ENCODE measurements around the gene AIDA. TPM values are rescaled to one million over a fixed set of nuclear protein-coding genes. Genes with fewer than 3 reads are reported as not detected.

The AIDA gene
- total and polyA plus RNA-seq, 2 donors from 2014 or later: 41.4 to 73.7 TPM

DNA sequence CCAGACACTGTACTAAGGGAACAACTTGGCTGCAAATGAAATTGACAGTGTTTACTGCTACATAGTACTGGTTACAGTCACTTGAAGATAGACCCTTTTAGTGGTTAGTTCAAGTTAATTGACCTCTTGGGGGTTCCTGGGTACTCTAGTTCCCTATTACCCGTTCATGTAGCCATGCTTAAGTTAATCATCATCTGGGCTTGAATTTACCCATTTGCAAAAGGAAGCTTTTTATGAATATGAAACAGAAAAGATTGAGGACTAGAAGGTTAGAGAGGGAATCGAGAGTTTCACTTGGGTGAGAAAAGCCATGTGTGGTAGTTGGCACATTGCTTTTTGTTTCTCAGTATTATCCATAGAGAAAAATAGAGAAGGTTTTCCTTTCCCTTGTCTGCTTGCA is 91.7 kb downstream of the AIDA start:
- H3K4me3 ChIP-seq (ENCODE audit: low read length in 3 of 3): no peak overlapping the region
- no peaks in the 10 kb centered on the region for H3K9me3 ChIP-seq (ENCODE audit: control insufficient read depth in 2 of 3, insufficient read depth in 1 of 3, low read length in 3 of 3)
- intact Hi-C loops (cut with DNase I): no loop called here
- H3K27me3 ChIP-seq (ENCODE audit: control insufficient read depth, insufficient read depth, low read length): no peaks in the 10 kb centered on the region
- DNase-seq (no peak), FAIRE-seq (no peak)
- H3K4me1 ChIP-seq (ENCODE audit: control insufficient read depth in 2 of 3, insufficient read depth in 2 of 3, low read depth in 1 of 3, low read length in 3 of 3): peaks cover 2 to 10% (median 5%) of the 10 kb centered on the region in 3 donors
- H3K27ac ChIP-seq (ENCODE audit: low read depth in 2 of 2, low read length in 2 of 2): no peak overlapping the region
- H3K36me3 ChIP-seq (ENCODE audit: control insufficient read depth in 2 of 3, insufficient read depth in 3 of 3, low read length in 3 of 3): peaks cover 0 to 13% (median 5%) of the 10 kb centered on the region in 3 donors
- H3K9ac ChIP-seq (ENCODE audit: low read length in 3 of 3): no peak overlapping the region
- TF ChIP-seq, protein P1, sequence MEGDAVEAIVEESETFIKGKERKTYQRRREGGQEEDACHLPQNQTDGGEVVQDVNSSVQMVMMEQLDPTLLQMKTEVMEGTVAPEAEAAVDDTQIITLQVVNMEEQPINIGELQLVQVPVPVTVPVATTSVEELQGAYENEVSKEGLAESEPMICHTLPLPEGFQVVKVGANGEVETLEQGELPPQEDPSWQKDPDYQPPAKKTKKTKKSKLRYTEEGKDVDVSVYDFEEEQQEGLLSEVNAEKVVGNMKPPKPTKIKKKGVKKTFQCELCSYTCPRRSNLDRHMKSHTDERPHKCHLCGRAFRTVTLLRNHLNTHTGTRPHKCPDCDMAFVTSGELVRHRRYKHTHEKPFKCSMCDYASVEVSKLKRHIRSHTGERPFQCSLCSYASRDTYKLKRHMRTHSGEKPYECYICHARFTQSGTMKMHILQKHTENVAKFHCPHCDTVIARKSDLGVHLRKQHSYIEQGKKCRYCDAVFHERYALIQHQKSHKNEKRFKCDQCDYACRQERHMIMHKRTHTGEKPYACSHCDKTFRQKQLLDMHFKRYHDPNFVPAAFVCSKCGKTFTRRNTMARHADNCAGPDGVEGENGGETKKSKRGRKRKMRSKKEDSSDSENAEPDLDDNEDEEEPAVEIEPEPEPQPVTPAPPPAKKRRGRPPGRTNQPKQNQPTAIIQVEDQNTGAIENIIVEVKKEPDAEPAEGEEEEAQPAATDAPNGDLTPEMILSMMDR (IDR thresholded peaks at IDR 0.05; ENCODE audit: borderline replicate concordance, extremely low read depth, insufficient read depth): no peak

DNA sequence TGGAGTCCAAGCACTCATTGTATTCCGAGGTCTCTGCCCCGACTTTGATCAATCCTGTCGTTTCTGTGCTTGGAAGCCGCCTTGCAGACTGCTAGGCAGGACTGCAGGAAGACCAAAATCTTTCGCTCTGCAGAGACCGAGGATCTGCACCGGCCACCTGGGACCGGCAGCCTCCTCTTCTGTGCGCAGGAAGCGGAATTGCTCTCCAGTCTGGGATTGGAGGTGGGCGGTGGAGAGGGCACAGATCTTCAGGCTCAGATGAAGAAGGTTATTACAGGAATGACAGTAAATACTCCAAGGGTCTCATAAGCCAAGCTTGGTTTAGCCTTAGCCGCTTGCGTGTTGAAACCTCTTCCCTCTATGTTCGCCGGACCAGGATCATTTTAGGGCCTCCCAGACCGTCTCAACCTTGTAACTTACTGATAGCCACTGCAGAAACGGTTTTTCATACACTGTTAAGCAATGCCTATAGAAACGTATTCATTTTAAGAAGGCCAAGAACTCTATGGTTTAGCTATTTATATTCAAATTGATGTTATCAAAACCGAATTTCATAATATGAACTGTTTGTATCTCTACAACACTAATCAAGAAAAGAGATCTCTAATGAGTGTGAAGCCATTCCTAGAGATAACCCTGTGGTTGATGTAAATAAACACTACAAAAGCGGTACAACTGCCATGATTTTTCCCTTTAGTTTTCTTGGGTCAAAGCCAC is 93.3 kb downstream of the AIDA start:
- peak overlapping the region; percentile 58 to 71 (median 59) for H3K9ac ChIP-seq (ENCODE audit: low read length in 3 of 3)
- peak in 4 of 5 donors; percentile 33 to 57 (median 55) for DNase-seq
- TF ChIP-seq, protein P1 (IDR thresholded peaks at IDR 0.05; ENCODE audit: borderline replicate concordance, extremely low read depth, insufficient read depth): no peak
- no peak for FAIRE-seq
- peaks cover 0 to 8% (median 0%) of the 10 kb centered on the region in 3 donors for H3K36me3 ChIP-seq (ENCODE audit: control insufficient read depth in 2 of 3, insufficient read depth in 3 of 3, low read length in 3 of 3)
- intact Hi-C loops (cut with DNase I): no loop called here
- peaks cover 2 to 10% (median 5%) of the 10 kb centered on the region in 3 donors for H3K4me1 ChIP-seq (ENCODE audit: control insufficient read depth in 2 of 3, insufficient read depth in 2 of 3, low read depth in 1 of 3, low read length in 3 of 3)
- no peaks in the 10 kb centered on the region for H3K27me3 ChIP-seq (ENCODE audit: control insufficient read depth, insufficient read depth, low read length)
- H3K4me3 ChIP-seq (ENCODE audit: low read length in 3 of 3): peak overlapping the region; percentile 74 to 92 (median 80)
- H3K9me3 ChIP-seq (ENCODE audit: control insufficient read depth in 2 of 3, insufficient read depth in 1 of 3, low read length in 3 of 3): no peaks in the 10 kb centered on the region
- H3K27ac ChIP-seq (ENCODE audit: low read depth in 2 of 2, low read length in 2 of 2): no peak overlapping the region

Other genes starting within 250 kb of the AIDA start
- gene HHIPL2, start 164.4 kb downstream of the AIDA start, total RNA-seq: 0.09 TPM
- gene HHIPL2, start 164.4 kb downstream of the AIDA start, polyA plus RNA-seq (ENCODE audit: insufficient read depth, low read depth, low replicate concordance): not detected
- gene TAF1A, start 122.6 kb downstream of the AIDA start, total RNA-seq: 8.2 TPM
- 1.9 TPM for gene TAF1A, start 122.6 kb downstream of the AIDA start, polyA plus RNA-seq (ENCODE audit: insufficient read depth, low read depth, low replicate concordance)
- gene MIA3, start 94.4 kb downstream of the AIDA start, total RNA-seq: 51.5 TPM
- 19.1 TPM for gene MIA3, start 94.4 kb downstream of the AIDA start, polyA plus RNA-seq (ENCODE audit: insufficient read depth, low read depth, low replicate concordance)
- 52.1 TPM for gene BROX, start 73 bp upstream of the AIDA start, total RNA-seq
- 18.0 TPM for gene BROX, start 73 bp upstream of the AIDA start, polyA plus RNA-seq (ENCODE audit: insufficient read depth, low read depth, low replicate concordance)
- gene FAM177B, start 24.7 kb upstream of the AIDA start, total RNA-seq: 1.1 TPM
- not detected for gene FAM177B, start 24.7 kb upstream of the AIDA start, polyA plus RNA-seq (ENCODE audit: insufficient read depth, low read depth, low replicate concordance)
- 17.5 TPM for gene DISP1, start 102.5 kb upstream of the AIDA start, total RNA-seq
- gene DISP1, start 102.5 kb upstream of the AIDA start, polyA plus RNA-seq (ENCODE audit: insufficient read depth, low read depth, low replicate concordance): 7.0 TPM